Embryonic facial prominence (tissue), 1 donor: ENCODE measurements around the gene NFIB.
A peak's percentile ranks its signal among the peaks of the same experiment; 100 is the strongest.

Experiments
- DNase-seq: peaks from one replicate; pipeline ENCODE4 v3.0.0-alpha.2; 2016; ENCODE audit errors: extremely low spot score

Gene NFIB

GRCh38 chr9:14344941-14345353, 31.0 kb upstream of the NFIB start:
- DNase-seq: no peak

- DNase-seq: no peak
Observed at GRCh38 chr9:14344053-14344524, 30.1 kb upstream of the NFIB start.

- DNase-seq: no peak
Observed at GRCh38 chr9:14343261-14344031, 29.5 kb upstream of the NFIB start.

DNA sequence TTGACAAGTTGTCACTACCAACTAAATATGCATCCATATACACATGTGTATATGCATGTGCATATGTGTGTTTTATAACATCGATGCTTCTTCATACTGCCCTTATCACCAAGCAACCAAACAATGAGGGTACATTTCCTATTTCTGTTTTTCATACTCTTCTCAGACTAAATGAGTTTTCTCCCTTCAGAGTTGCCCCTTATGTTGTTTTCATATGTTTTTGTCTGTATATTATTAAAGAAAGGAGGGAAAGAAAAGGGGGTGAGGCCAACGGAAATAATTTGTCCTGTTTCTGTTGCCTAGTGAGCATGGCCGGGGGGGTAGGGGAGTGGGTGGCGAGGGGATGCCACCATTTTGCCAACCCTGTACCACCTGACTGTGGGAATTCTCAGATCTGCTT, 28.8 kb upstream of the NFIB start:
- no peak for DNase-seq

- no peak for DNase-seq
Observed at GRCh38 chr9:14341437-14342122, 27.6 kb upstream of the NFIB start.

- no peak for DNase-seq
Observed at GRCh38 chr9:14340994-14341393, 27.1 kb upstream of the NFIB start.

GRCh38 chr9:14340219-14340873, 26.4 kb upstream of the NFIB start:
- no peak for DNase-seq

DNA sequence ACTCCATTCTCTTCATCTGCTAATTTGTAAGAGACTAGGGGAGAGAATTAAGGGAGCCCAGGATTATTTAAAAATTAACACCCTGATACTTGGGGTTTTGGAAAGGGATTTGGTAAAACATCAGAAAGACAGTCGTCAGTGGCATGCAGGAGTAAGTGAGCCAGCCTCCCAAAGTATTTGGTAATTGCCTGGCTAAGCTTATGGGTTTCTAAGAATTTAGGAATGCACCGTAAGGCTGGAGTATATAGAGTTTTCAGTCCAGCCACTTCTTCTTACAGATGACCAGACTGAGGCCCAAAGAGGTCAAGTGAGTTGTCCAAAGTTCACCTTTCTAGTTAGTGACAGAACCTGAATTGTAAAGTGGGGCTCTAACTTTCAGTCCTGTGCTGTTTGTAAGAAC, 25.8 kb upstream of the NFIB start:
- DNase-seq: no peak

DNA sequence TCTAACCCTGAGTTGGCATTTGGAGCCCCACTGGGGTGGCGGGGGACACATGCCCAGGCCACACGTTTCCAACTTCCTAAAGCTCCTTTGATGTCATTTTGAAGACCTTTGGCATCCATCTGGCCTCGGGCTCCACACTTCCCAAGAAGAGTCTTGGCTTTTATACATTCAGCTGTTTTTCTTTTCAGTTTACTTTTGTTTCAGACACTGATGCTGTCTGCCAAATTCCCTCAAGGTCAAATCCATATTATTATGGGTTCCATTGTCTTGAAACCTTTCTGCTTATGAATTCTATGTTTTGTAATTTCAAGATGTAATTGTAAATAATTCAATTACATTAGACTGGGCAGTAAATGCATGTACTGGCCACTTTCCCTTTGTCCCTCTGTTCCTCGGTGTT, 23.7 kb upstream of the NFIB start:
- DNase-seq: no peak

DNA sequence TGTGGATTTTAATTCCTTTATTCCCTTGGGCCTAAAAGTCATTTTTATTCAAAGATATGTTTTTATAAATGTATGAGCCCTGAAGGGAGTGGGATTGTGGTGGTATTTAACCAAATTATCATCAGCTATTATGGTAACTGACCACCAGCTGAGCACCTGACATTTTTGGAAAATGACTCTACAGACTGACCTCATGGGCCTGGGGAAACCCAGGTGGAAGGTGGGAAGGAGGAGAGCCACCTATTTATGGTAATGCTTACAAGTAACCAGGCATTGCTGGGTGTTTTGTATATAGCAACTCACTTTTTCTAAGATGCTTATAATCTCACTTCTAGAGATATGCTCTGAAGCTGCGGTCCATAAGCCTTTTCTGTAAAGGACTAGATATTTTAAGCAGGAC, 22.3 kb upstream of the NFIB start:
- DNase-seq: no peak

GRCh38 chr9:14331120-14331519, 17.2 kb upstream of the NFIB start:
- DNase-seq: no peak

DNA sequence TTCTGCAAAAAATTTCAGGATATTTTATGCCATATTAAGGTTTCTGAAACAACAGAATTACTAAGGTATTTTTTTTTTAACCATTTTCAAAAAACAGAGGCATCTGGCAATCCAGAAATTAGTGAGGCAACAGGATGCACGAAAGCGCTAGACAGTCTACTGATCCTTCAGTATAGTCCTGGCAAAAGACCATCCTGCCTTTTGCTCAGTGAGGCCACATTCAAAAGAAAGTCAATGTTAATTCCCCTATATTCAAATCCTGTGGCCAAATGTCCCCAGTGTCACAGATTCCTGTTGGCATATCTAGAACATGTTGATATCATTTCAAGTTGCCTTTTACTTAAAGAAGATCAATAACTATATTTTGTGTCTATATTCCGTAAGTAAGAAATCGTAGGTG, 13.1 kb upstream of the NFIB start:
- DNase-seq: no peak

DNA sequence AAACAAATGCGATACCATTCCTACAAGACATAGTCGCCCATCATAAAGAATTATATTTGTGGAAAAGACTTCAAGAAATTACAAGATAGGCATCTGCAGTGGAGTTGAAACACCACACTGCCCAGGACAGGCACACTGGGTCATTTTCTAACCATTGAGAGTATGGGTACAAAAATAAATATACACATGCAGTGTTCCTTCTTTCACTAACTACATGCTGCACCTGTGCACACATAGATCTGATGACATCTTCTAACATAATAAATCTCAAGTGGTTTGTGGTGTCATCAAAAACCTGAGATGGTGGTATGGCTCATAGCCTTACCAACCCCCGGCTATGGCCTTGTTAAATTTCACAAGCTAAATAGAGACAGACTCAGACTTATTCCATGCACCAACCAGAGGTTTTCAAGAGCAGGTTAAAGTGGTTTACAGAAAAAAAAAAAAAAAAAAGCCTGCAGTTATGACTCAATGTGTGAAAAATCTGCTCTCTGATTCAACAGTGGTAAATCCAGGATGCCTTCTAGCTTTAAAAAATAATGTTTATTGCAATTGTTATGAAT, 12.4 kb upstream of the NFIB start:
- DNase-seq: no peak

DNA sequence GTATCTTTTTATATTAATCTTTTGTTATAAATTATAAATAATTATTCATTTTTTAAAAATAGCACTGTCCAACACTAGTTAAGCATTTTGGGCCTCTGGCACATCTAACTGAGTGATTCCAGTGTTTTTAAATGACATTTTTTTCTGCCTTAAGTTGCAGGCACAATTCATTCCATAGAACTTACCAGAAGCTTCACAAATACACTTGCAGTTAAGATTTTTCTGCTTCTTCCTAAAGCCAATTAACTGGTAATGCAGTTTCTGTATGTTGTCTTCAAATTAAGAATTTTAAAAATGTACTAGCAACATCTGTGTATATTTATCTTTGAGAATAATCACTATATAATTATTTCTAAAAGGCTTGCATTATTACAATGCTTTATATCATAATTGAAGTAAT, 11.2 kb upstream of the NFIB start:
- no peak for DNase-seq

GRCh38 chr9:14323985-14324650, 10.2 kb upstream of the NFIB start:
- DNase-seq: no peak

GRCh38 chr9:14323083-14323971, 9.4 kb upstream of the NFIB start:
- DNase-seq: no peak

GRCh38 chr9:14322211-14323082, 8.5 kb upstream of the NFIB start:
- peak; percentile 87 for DNase-seq

DNA sequence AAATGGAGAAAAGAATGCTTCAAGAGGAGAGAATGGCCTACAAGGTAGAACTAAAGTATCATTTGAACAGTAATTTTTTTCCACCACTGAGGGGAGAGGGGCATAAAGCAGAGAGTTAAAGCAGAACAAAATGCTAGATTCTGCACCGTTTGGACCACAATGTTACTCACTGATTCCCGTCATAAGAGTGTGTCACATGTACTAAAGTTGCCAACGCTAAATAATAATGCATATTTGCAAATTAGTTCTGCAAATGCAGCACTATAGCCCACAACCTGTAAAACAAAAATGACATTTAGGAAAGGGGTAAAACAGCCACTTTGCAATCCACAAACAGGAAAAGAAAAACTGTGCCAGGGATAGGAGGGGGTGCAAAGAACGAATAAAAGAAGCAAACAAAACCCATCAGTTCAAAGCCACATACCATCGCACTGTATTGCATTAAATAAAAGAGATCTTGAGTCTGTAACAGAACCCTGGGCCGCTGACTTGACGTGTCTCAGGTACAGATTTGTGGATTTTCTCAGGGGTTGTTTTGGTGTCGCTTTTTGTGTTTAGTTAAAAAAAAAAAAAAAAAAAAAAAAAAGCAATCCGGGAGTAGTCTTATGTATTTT, 7.7 kb upstream of the NFIB start:
- DNase-seq: no peak
